ENCODE data around the gene STT3B. TPM values are rescaled to one million over a fixed set of nuclear protein-coding genes. Genes with fewer than 3 reads are reported as not detected.

Gene STT3B
- total RNA-seq, 1 experiment from 2014 or later = 155 TPM

DNA sequence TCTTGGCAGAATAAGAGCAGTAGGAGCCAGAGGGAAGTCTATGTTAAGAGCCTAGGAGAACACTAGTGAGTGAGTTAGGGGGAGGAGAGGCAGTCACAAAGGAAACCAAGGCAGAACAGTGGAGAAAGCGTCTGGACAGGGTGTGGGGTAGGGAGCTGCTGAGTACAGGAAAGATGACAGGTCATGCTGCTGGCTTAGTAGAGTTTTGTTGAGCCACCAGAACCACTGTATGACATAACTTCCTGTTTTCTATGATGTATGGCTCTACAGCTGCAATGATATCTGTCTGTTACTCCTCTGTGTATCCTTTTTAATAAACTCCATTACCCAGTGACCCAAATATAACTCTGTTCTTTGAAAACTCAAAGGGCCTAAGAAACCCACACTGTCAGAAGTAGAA, 10.6 kb upstream of the STT3B start:
- intact Hi-C loops (cut with micrococcal nuclease; ENCODE audit: unreplicated experiment) = no loop called here
- Histone ChIP-seq H3K4me3 (no peak overlapping the region), H3K9me2 (ENCODE audit: insufficient read depth) (no peaks in the 10 kb centered on the region), H3K4me1 (replicated peaks; ENCODE audit: insufficient read depth) (no peaks in the 10 kb centered on the region), H4K20me1 (ENCODE audit: insufficient read depth) (no peaks in the 10 kb centered on the region), H3K9me3 (ENCODE audit: insufficient read depth, low read depth) (no peaks in the 10 kb centered on the region), H3K79me2 (ENCODE audit: low read depth) (no peaks in the 10 kb centered on the region), H3K36me3 (ENCODE audit: low read depth) (no peaks in the 10 kb centered on the region), H3K4me2 (no peak overlapping the region), H3K27me3 (ENCODE audit: insufficient read depth, low read depth) (no peaks in the 10 kb centered on the region), H2AFZ (no peak overlapping the region), H3K27ac (no peak overlapping the region), H3F3A (ENCODE audit: insufficient read depth, low read depth) (no peaks in the 10 kb centered on the region)
- BruUV-seq (replicated peaks) = no TSS peak
- DNase-seq = no peak
- no peak for TF ChIP-seq EZH2 (IDR thresholded peaks at IDR 0.05; ENCODE audit: low read depth)
- TF ChIP-seq, protein P1, sequence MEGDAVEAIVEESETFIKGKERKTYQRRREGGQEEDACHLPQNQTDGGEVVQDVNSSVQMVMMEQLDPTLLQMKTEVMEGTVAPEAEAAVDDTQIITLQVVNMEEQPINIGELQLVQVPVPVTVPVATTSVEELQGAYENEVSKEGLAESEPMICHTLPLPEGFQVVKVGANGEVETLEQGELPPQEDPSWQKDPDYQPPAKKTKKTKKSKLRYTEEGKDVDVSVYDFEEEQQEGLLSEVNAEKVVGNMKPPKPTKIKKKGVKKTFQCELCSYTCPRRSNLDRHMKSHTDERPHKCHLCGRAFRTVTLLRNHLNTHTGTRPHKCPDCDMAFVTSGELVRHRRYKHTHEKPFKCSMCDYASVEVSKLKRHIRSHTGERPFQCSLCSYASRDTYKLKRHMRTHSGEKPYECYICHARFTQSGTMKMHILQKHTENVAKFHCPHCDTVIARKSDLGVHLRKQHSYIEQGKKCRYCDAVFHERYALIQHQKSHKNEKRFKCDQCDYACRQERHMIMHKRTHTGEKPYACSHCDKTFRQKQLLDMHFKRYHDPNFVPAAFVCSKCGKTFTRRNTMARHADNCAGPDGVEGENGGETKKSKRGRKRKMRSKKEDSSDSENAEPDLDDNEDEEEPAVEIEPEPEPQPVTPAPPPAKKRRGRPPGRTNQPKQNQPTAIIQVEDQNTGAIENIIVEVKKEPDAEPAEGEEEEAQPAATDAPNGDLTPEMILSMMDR (conservative IDR thresholded peaks at IDR 0.05) = no peak
- ChIA-PET POLR2A (ENCODE audit: unreplicated experiment) (no interaction called here), CTCF (no interaction called here)

GRCh38 chr3:31523543-31523942, 9.2 kb upstream of the STT3B start:
- intact Hi-C loops (cut with micrococcal nuclease; ENCODE audit: unreplicated experiment) = no loop called here
- POLR2A ChIA-PET (ENCODE audit: unreplicated experiment) = no interaction called here
- Histone ChIP-seq H3K79me2 (ENCODE audit: low read depth) (no peaks in the 10 kb centered on the region), H3F3A (ENCODE audit: insufficient read depth, low read depth) (no peaks in the 10 kb centered on the region), H3K4me1 (replicated peaks; ENCODE audit: insufficient read depth) (no peaks in the 10 kb centered on the region), H3K27ac (no peak overlapping the region), H3K9me2 (ENCODE audit: insufficient read depth) (no peaks in the 10 kb centered on the region), H3K36me3 (ENCODE audit: low read depth) (no peaks in the 10 kb centered on the region), H3K9me3 (ENCODE audit: insufficient read depth, low read depth) (no peaks in the 10 kb centered on the region), H2AFZ (no peak overlapping the region), H3K4me3 (no peak overlapping the region), H4K20me1 (ENCODE audit: insufficient read depth) (no peaks in the 10 kb centered on the region), H3K4me2 (no peak overlapping the region), H3K27me3 (ENCODE audit: insufficient read depth, low read depth) (no peaks in the 10 kb centered on the region)
- no TSS peak for BruUV-seq (replicated peaks)
- CTCF ChIA-PET = no interaction called here
- TF ChIP-seq, protein P1 (conservative IDR thresholded peaks at IDR 0.05) = no peak
- no peak for TF ChIP-seq EZH2 (IDR thresholded peaks at IDR 0.05; ENCODE audit: low read depth)
- no peak for DNase-seq

DNA sequence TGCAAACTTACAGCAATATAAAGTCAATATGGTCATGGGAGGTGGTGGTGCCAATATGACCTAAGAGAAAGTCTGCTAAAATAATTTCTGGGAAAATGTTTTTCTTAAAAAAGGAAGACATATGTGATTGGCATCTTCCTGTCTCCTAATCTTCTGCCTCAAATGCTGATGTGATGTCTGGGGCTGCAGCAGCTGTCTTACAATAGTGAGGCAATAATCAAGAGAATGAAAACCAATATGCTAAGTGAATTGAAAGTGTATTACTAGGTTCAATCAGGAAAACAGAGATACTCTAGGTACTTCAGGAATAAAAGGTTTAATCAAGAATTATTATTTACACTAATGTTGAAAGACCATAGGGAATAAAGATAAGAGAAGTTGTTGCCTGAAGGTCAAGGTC, 7.2 kb upstream of the STT3B start:
- ChIA-PET CTCF (no interaction called here), POLR2A (ENCODE audit: unreplicated experiment) (interaction anchor here (0.8 kb wide), 1 partner anchor 148 kb away, joined by 5 read pairs; no protein-coding TSS in a partner anchor)
- Histone ChIP-seq H3K79me2 (ENCODE audit: low read depth) (0 out of 2 replicates have a peak, but pooled peaks cover 3% of the 10 kb centered on the region), H3K27me3 (ENCODE audit: insufficient read depth, low read depth) (no peaks in the 10 kb centered on the region), H3K9me2 (ENCODE audit: insufficient read depth) (no peaks in the 10 kb centered on the region), H3K4me1 (replicated peaks; ENCODE audit: insufficient read depth) (peaks cover 5% of the 10 kb centered on the region; the same call in 1 of the 2 replicates), H3K27ac (no peak overlapping the region), H3K9me3 (ENCODE audit: insufficient read depth, low read depth) (no peaks in the 10 kb centered on the region), H3K4me3 (no peak overlapping the region), H3K4me2 (no peak overlapping the region), H4K20me1 (ENCODE audit: insufficient read depth) (no peaks in the 10 kb centered on the region), H3F3A (ENCODE audit: insufficient read depth, low read depth) (no peaks in the 10 kb centered on the region), H3K36me3 (ENCODE audit: low read depth) (no peaks in the 10 kb centered on the region), H2AFZ (no peak overlapping the region)
- BruUV-seq (replicated peaks) = no TSS peak
- TF ChIP-seq EZH2 (IDR thresholded peaks at IDR 0.05; ENCODE audit: low read depth) = no peak
- TF ChIP-seq, protein P1 (conservative IDR thresholded peaks at IDR 0.05) = no peak
- intact Hi-C loops (cut with micrococcal nuclease; ENCODE audit: unreplicated experiment) = no loop called here
- DNase-seq = no peak
